Measurements from ENCODE around the gene SH3BP5.

The SH3BP5 gene

DNA sequence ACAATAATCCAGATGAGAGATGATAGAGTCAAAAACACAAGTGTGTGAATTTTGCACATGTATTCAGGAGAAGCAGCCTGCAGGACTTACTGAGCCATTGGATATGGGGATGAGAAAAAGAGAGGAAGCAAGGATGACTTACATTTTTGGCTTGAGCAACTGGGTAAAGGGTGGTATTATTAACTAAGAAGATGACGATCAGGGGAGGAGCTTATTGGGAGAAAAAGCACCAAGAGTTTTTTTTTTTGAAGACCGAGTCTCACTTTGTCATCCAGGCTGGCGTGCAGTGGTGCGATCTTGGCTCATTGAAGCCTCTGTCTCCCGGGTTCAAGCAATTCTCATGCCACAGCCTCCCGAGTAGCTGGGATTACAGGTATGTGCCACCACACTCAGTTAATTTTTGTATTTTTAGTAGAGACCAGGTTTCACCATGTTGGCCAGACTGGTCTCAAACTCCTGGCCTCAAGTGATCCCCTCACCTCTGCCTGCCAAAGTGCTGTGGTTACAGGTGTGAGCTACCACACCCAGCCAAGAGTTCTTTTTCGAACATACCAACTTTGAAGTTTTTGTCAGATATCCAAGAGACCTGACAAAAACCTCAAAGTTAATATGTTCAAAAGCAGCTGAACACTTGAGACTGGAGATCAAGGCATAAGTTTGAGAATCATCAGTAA, 14.8 kb upstream of the SH3BP5 start:
- no peak for DNase-seq

DNA sequence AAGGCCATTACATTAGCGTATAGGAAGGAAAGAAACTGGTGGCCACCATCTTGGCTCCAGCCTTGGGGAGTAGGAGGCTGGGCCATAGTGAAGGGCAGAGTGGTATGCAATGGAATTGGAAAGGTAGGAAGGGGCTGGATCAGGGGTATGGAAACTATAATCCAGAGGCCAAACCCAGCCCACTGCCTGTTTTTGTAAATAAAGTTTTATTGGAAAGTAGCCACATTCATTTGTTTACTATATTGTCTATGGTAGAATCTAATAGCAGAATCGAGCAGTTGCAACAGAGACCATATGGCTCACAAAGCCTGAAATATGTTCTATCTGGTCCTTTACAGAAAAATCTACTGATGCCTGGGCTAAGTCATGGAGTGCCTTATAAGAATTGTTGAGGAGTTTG, 14.1 kb upstream of the SH3BP5 start:
- no peak for DNase-seq

DNA sequence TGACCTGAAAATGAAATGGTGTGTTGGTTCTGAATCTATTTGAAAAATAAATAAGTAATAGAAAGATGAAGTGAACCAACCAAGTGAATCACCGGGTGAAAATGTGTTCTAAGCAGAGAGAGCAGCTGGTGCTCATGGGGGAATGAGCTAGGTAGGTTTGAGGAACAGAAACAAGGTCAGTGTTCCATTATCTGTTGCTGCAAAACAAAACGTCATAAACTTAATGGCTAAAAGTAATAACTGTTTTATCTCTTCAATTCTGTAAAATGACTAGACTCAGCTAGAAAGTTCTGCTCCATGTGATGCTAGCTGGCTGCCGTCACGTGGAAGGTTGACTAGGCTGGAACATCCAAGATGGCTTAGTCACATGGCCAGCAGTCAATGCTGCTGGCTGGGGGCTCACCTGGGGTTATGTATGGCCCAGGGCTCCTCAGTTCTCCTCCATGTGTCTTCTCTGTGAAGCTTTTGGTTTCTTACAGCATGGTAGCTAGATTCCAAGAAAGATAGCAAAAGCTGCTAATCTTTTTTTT, 13.3 kb upstream of the SH3BP5 start:
- no peak for DNase-seq

GRCh38 chr3:15345066-15345607, 12.8 kb upstream of the SH3BP5 start:
- DNase-seq, result no peak

- DNase-seq, result no peak
These were observed 10.6 kb upstream of the SH3BP5 start for GRCh38 chr3:15342945-15343344.

GRCh38 chr3:15342246-15342645, 9.9 kb upstream of the SH3BP5 start:
- DNase-seq, result no peak

DNA sequence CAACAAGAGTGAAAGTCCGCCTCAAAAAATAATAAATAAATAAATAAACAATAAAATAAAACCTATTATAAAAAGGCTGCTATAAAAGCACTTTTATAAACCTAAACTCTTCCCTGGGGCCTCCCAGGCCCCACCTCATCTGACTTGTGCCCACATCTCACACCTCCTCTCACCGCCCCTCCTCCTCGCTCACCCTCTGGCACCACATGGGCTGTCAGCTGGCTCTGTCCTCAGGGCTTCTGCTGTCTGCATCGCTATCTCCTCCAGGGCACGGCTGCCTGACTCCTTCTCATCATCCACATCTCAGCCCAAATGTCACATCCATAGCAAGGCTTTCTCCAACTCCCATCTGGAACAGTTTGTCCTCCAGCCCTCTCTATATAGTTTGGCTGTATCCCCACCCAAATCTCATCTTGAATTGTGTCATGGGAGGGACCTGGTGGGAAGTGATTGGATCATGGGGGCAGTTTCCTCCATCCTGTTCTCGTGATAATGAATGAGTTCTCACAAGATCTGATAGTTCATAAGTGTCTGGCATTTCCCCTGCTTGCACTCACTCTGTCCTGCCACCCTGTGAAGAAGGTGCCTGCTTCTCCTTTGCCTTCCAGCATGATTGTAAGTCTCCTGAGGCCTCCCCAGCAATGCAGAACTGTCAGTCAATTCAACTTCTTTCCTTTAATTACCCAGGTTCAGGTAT, 8.8 kb upstream of the SH3BP5 start:
- no peak for DNase-seq

GRCh38 chr3:15339786-15340215, 7.4 kb upstream of the SH3BP5 start:
- peak; percentile 78 for DNase-seq

- DNase-seq, result no peak
These were observed 6.6 kb upstream of the SH3BP5 start for GRCh38 chr3:15339001-15339400.

DNA sequence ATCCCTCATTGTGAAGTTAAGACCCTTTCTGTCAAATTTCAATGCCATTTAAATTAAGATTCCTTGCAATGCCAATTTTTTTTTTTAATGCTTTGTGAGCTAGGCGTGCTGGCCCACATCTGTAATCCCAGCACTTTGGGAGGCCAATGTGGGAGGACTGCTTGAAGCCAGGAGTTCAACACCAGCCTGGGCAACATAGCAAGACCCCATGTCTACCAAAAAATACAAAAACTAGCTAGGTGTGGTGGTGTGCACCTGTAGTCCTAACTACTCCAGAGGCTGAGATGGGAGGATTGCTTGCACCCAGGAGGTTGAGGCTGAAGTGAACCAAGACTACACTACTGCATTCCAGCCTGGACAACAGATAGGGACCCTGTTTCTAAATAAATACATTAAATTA, 5.6 kb upstream of the SH3BP5 start:
- no peak for DNase-seq

GRCh38 chr3:15336057-15336456, 3.7 kb upstream of the SH3BP5 start:
- DNase-seq, result no peak

GRCh38 chr3:15333956-15334263, 1.5 kb upstream of the SH3BP5 start:
- DNase-seq, result no peak

DNA sequence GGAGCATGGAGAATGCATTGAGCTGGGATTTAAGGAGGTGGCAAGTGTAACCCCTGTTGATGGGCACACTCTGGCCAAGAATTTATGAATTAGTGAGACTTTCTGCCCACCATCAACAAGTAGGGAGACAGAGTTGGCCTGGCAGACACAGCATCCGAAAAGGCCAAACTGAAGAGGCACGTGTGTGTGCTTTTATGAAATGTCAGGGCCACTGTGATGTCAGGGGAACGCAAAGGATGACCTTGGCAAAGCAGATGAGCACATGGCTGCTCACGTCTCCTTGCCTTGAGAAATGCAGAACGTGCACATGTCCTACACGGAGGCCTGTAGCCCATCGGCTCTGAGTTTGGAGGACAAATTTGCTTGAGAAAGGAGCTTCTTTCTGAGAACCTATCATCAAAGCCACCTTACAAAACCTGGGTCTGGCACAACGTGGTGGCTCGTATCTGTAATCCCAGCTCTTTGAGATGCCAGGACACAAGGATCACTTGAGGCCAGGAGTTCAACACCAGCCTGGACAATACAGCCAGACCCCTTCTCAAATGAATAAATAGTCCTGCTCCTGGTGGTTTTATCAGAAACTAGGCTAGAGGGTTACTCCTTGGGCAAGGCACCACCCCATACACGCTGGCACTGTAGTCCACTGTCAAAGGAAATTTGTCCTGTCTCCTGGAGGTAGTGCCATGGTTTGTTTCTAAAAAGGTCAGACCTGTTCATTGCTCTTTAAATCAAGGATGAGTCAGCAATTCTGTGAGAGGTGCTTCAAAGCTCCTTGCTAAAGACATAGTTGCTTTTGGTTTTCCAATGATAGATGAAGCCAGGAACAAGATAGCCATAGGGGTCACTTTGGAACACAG, 941 bp upstream of the SH3BP5 start:
- DNase-seq, result no peak

DNA sequence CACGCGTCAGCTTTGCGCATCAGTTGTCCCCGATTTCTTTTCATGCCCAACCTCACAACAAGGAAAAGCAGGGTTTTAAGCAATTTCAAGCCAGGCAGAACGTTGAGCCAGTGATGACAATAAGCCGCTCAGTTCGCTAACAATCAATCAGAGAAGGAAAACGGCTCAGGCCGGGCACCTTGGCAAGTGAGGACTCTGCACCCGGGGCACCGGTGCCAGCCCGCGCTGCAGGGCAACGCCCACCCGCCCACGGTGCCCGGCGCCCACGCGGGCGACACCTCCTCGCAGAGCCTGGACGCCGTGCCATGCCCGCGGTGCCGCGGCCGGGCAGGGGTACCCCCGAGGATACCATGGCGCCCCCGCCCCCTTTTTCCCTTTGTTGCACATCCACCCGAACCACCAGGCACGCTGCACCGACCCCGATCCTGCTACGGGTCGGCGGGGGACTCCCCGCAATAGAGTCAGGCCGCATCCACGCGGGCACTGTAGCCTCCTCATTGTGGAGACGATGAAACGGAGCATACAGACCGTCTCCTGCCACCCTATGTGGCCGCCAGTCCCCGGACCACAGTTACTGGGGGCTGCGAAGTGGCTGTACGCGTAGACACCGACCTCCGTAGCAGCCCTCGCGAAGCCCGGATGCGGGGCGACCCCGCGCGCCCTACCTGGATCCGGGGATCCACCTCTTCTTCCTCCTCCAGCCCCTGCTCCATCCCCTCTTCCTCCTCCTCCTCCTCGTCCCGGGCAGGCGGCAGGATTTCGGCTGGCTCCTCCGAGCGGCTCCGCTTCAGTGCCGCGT, 581 bp downstream of the SH3BP5 start:
- DNase-seq, result peak; percentile 36

DNA sequence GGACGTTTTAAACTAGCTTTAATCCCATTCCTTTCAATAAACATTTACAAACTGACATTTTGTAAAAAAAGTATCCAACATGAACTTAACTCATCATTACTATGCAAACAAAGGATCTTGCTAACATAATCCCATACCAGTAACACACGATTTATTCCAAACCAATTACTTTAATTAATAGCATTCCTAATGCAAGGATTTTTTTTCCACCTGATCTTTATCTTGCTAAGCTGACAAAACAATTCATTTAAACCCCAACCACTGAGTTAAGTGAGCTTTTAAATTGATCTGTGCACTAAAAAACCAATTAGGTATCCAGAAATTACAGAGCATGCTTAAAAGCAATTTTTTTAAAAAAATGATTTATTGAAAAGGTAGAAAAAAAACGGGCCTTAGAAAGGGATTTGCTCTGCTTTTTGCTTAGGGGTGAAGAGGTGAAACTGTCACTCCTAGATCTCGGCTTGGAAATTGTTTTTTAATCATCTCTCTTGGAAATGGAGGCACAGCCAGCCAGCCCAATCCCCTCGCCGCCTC, 1.2 kb downstream of the SH3BP5 start:
- DNase-seq, result no peak

DNA sequence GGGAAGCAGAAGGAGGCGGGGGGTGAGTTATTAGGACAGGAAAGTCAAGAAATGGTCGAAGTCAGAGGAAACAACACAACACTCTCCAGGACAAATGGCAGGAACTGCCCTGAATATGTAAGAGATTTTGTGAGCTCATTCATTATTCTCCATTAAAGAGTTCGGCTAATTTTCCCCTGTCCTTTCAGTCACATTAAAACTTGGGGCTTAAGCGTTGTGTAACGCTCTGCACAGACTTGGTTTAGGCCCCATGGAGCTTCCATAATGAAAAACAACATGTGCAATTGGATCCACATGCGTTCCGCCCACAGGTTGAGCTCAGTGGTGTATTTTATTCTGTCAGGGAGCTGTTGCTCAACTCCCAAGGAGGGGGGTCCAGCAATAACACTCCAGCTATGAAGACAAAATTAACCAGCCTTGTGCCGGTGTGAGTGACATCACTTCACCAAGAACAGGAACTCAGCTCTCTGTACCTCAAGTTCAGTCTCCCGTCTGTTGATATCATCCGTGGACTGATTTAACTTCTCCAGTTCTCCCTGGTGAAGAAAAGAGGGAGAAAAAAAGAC, 2.3 kb downstream of the SH3BP5 start:
- DNase-seq, result peak; percentile 92

GRCh38 chr3:15329046-15330005, 3.1 kb downstream of the SH3BP5 start:
- no peak for DNase-seq

- peak; percentile 60 for DNase-seq
These were observed 4.4 kb downstream of the SH3BP5 start for GRCh38 chr3:15327941-15328340.

GRCh38 chr3:15326673-15327072, 5.7 kb downstream of the SH3BP5 start:
- no peak for DNase-seq

DNA sequence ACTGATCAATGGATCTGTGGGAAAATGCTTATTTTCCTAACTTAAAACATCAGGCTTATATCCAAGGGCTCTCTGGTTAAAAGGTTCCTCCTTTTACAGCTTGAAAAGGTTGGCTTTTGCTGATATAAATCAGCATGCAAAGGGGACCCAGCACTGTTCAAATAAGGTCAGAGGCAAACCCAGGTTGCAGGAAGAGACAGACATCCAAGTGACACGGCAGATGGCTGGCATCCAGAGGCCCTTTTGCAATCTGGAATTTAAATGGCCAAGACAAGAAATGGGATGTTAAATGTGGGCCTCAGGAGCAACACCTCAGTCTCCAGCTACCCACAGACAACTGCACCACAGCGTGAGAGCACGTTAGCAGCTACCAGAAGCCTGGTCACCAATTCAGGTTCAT, 6.3 kb downstream of the SH3BP5 start:
- no peak for DNase-seq

- peak; percentile 83 for DNase-seq
These were observed 7.2 kb downstream of the SH3BP5 start for GRCh38 chr3:15325228-15325627.

All from fibroblast of skin of right biceps (primary cell).